ENCODE measurements around the gene HOXC12.

HOXC12 gene

DNA sequence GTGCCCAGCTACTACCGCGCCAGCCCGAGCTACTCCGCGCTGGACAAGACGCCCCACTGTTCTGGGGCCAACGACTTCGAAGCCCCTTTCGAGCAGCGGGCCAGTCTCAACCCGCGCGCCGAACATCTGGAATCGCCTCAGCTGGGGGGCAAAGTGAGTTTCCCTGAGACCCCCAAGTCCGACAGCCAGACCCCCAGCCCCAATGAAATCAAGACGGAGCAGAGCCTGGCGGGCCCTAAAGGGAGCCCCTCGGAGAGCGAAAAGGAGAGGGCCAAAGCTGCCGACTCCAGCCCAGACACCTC, 30.9 kb downstream of the HOXC12 start:
- no peak for DNase-seq

GRCh38 chr12:53985994-53986685, 31.4 kb downstream of the HOXC12 start:
- no peak for DNase-seq

- no peak for DNase-seq
These were observed 32.2 kb downstream of the HOXC12 start for GRCh38 chr12:53986686-53987483.

DNA sequence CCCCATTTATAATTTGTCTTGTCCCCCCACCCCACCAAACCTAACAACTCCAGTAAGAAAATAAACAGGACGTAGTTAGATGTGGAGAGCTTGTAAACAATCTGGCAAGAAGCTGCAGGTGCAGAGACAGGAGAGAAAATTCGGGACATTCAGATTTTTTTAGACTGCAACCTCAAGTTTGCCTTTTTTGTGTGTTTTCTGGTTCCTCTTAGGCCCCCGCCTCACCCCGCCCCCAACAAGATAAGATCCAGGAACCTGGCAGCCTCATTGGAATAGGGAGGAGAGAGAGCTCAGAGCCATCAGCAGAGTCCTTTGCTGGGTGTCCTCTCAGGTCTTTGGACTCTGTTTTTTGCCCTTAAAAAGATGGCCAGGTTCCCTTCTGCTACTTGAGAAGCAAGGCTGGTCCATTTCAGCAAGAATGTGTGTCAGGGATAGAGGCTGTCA, 33.1 kb downstream of the HOXC12 start:
- no peak for DNase-seq

DNA sequence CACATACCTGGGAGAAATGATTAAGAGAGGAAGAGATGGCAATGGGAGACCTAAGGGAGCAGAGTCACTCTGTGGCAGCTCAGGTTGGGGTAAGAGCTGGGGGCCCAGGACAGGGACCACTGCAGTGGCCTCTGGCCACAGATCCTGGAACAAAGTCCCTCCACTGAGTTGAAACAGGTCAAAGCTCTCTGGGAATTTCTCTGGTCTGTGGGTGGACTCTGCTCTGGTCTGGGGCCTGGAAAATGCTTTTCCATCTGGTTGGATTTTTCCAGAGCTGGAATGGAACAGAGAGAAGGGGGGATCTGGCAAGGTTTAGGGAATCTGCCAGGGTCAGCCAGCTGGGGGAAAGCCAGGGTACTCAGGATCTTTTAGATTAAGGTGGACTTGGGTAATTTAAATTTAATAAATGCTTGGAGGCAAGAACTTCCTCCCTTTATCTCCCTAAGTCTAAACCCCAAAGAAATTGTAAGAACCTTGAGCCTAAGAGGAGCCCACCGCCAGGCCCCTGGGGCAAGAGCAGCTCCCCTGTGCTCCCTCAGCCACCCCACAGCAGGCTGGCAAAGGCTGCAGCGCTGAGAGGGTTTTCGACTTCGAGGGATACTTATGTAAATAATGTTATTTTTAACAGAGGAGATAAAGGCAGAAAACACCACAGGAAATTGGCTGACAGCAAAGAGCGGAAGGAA, 34.0 kb downstream of the HOXC12 start:
- no peak for DNase-seq

GRCh38 chr12:53989227-53990113, 34.8 kb downstream of the HOXC12 start:
- DNase-seq = no peak

DNA sequence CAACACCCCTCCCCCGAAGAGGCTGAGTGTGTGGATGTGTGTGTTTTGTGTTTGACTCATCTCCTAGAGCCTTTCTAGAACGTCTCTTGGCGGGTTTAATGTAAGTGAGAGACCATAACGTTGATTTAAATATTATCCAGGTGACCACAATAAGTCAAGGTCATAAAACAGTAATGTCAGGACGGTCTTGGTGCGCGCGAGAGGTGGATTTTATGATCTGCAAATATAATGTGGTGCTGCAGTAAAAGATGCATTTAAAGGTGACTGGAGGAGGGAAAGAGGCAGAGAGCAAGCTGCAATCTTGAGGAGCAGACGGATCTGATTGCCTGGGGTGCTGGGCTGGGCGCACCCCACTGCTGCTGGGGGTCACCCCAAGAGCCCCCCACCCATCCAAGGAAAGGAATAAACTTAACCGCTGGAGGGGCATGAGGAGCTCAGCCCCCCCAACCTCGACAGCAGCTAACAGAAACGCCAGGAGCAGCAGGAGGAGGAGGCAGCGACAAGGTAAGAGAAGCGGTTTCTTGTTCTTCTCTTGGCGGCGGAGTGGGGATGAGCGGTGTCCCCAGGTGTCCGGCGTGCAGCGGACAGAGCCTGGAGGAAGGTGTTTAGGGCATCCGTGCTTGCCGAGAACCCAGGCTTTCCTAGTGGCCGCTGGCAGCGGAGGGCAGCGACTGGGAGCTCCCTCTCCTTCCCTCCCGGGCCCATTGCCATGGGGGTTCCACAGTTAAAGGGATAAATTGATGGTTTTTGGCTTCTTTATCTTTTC, 35.8 kb downstream of the HOXC12 start:
- no peak for DNase-seq

- DNase-seq = no peak
These were observed 36.4 kb downstream of the HOXC12 start for GRCh38 chr12:53991077-53991460.

DNA sequence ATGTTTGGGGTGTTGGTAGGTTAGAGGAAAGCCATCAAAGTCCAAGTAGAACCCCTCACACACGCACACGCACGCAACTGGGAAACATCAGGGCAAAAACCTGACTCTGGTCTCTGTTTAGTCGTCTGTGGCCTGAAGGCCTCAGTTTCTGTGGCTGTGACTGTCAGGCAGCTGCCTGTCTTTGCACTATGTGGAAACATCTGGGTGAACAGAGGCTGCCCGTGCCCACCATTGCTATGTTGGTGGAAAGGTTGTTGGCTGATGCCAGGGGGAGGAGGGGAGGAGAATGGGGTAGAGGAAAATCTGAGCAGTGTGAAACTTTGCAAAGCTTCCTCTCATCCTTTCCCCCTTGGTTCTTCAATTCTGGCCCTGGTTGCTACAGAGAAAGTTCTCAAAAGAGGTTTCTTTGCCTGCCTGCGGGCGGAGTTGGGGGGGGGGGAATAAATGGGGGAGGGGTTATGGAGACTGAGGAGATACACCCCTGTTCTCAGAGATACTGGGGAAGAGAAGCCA, 37.7 kb downstream of the HOXC12 start:
- DNase-seq = no peak

- no peak for DNase-seq
These were observed 38.7 kb downstream of the HOXC12 start for GRCh38 chr12:53993162-53994008.

DNA sequence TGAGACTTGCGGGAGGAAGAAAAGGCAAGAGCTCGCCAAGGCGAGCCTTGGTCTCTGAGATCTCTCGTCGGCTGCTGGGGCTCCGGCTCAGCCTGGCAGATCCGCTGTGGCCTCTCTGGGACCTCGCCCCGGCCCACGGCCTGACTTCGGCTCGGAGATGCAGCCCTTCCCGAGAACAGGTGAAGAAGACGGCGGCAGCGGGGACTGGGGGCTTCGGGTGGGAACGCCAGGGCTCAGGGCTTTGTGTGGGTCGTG, 39.2 kb downstream of the HOXC12 start:
- no peak for DNase-seq

- no peak for DNase-seq
These were observed 39.7 kb downstream of the HOXC12 start for GRCh38 chr12:53994264-53995001.

GRCh38 chr12:53995002-53995377, 40.3 kb downstream of the HOXC12 start:
- no peak for DNase-seq

DNA sequence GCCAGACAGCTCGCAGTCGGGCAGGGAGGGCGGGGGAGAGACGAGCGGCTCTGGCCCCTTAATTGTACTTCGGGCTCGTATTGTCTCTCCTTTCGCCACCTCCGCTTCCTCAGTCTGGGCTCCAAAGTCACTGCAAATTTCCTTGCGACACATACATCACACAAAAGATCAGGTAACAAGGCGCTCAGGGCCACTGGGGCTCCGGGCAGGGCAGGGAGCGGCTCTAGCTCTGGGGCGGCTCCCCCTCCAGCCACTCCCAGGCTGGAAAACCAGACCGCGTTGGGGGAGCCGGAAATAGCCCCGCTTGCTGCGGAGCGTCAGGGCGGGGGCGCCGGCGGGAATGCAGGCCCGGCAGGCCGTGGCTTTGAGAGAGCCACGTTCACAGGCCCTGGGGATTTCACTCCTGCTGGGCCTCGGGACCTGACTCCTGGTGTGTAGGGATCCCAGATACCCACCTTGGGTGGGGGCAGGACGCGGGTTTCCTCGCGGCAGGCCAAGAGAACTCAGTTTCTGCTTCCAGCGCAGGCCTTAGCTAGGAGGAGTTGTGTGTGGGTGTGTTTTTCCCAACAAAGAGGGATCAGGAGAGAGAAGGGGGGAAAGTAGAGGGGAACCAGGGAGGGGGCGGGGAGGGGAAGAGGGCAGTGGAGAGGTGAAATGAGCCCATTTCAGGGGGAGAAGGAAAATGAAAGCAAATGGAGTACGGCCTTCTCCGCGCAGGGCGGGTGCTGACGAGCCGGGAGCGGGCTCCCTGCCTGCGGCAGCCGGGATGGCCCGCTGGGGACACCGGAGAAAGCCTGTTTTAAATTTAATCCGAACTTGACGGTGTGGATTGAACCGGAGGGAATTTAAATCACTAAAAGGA, 40.9 kb downstream of the HOXC12 start:
- no peak for DNase-seq

GRCh38 chr12:53996240-53997203, 41.8 kb downstream of the HOXC12 start:
- DNase-seq = no peak

DNA sequence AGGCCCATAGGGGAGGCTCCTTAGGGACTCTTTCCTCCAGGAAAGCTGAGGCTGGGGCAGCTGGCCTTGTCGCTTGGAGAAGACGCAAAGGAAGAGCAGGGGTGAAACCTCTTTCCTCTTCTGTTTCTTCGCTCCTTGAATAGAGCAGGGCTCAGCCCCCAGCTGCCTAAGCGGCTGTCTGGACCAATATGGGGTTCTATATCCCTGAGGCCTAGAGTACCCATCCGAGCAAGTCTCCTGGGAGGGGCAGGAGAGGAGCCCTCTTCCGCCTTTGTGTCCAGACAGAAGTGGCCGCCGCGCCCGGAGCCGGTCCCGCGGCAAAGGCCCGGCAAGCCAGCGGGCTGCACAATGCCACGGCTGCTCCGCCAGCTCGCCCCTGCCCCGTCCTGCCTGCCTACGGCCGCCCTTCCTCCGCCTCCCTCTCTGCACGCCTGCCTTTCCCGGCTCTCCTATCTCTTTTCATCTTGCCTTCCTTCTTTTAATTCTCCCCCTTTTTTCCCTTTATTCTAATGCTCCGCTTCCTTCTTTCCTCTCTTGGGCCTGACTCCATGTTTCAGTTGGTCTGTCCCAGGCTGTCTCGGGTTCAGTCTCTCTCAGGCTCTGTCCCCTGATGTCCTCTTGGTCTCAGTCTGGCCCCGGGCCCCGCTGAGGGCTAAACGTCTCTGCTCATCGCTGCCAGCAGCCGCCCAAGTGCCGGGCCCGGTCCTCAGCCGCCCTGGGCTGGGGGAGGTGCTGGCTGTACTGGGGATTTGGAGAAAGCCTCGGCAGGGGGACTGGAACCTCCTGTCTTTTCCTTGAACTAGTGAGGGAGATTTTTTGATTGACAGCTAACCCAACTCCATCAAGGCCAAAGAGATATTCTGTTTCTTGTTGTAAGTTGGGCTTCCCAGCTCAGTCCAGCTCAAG, 42.8 kb downstream of the HOXC12 start:
- DNase-seq = no peak

Measured in NCI-H2081 treated with DMSO at 0.1 percent for 48 hours (cell line).